ENCODE results near the gene ZSWIM6.

GRCh38 chr5:61507232-61507631 lies 175.2 kb downstream of the ZSWIM6 start:
- TF ChIP-seq EZH2 (IDR thresholded peaks at IDR 0.05) (no peak), POLR2AphosphoS5 (IDR thresholded peaks at IDR 0.05; ENCODE audit: borderline replicate concordance, low read depth, low read length) (no peak)

Data from SK-N-MC (cell line).